Neural cell (in vitro differentiated cells): ENCODE results near the gene ADORA1. TPM values are rescaled to one million over a fixed set of nuclear protein-coding genes. Genes with fewer than 3 reads are reported as not detected.

Experiments used
- H2AFZ ChIP-seq: fragments of 200-600, 300-800 bp; sonication (generic), shearing (Covaris generic); 2 replicates; pipeline ENCODE4 v1.6.0; 2014; ENCODE audit warnings: low read depth, mild to moderate bottlenecking, antibody characterized with exemption, low read length, moderate library complexity
- H3F3A ChIP-seq: fragments of 200-600 bp; shearing (Covaris generic); 2 replicates; pipeline ENCODE4 v1.6.1; 2016; ENCODE audit warnings: mild to moderate bottlenecking, moderate library complexity, mixed read lengths, antibody characterized with exemption, low read length; ENCODE audit not compliant: insufficient read depth, poor library complexity, severe bottlenecking
- H3K27ac ChIP-seq: fragments of 200-600, 300-800 bp; sonication (generic), shearing (Covaris generic); 2 replicates; pipeline ENCODE4 v1.5.1; 2014; ENCODE audit warnings: mild to moderate bottlenecking, low read length, moderate library complexity
- H3K27me3 ChIP-seq: fragments of 300-800, 200-600 bp; sonication (generic), shearing (Covaris generic); 2 replicates; pipeline ENCODE4 v1.6.0; 2014; ENCODE audit warnings: mild to moderate bottlenecking, low read depth, low read length, moderate library complexity; ENCODE audit not compliant: insufficient read depth
- H3K36me3 ChIP-seq: fragments of 300-800, 200-600 bp; sonication (generic), shearing (Covaris generic); 2 replicates; pipeline ENCODE4 v1.5.1; 2014; ENCODE audit warnings: mild to moderate bottlenecking, antibody characterized with exemption, low read length, moderate library complexity; ENCODE audit not compliant: insufficient read depth
- H3K4me2 ChIP-seq: fragments of 300-800, 200-600 bp; sonication (generic), shearing (Covaris generic); 2 replicates; pipeline ENCODE4 v1.6.0; 2014; ENCODE audit warnings: mild to moderate bottlenecking, low read length
- H3K4me3 ChIP-seq: fragments of 300-800, 200-600 bp; sonication (generic), shearing (Covaris generic); 2 replicates; pipeline ENCODE4 v1.5.1; 2014; ENCODE audit warnings: mild to moderate bottlenecking, low read length, moderate library complexity
- H3K79me2 ChIP-seq: fragments of 200-600 bp; shearing (Covaris generic); replicated peaks from 2 replicates; pipeline ENCODE4 v1.6.0; 2014; ENCODE audit warnings: mild to moderate bottlenecking, low read length, moderate library complexity; ENCODE audit not compliant: insufficient read depth
- H3K9ac ChIP-seq: fragments of 300-800, 200-600 bp; sonication (generic), shearing (Covaris generic); 2 replicates; pipeline ENCODE4 v1.6.1; 2016; ENCODE audit warnings: mild to moderate bottlenecking, low read length, mixed read lengths
- H3K9me2 ChIP-seq: fragments of 200-600 bp; shearing (Covaris generic); 2 replicates; pipeline ENCODE4 v1.6.1; 2016; ENCODE audit warnings: mild to moderate bottlenecking, low read length, mixed read lengths; ENCODE audit not compliant: insufficient read depth
- H3K9me3 ChIP-seq: fragments of 200-600, 300-800 bp; sonication (generic), shearing (Covaris generic); 2 replicates; pipeline ENCODE4 v1.6.1; 2016; ENCODE audit warnings: mild to moderate bottlenecking, mixed run types, low read length, moderate library complexity, mixed read lengths
- H4K20me1 ChIP-seq: fragments of 200-600 bp; shearing (Covaris generic); 2 replicates; pipeline ENCODE4 v1.6.1; 2016; ENCODE audit warnings: mild to moderate bottlenecking, mixed run types; ENCODE audit not compliant: insufficient read depth
- CTCF ChIP-seq: fragments of 450-650 bp; IDR thresholded peaks from 2 replicates; pipeline ENCODE4 v1.5.1; 2014; ENCODE audit warnings: antibody characterized with exemption, mild to moderate bottlenecking, moderate library complexity; ENCODE audit not compliant: poor library complexity, severe bottlenecking
- EP300 ChIP-seq: fragments of 450-650 bp; conservative IDR thresholded peaks from 2 replicates; pipeline ENCODE4 v1.6.1; 2014; ENCODE audit warnings: antibody characterized with exemption, mild to moderate bottlenecking, moderate library complexity; ENCODE audit not compliant: poor library complexity, severe bottlenecking
- EZH2 ChIP-seq: fragments of 200-600, 300-800 bp; shearing (Covaris generic), sonication (generic); IDR thresholded peaks from 2 replicates; pipeline ENCODE4 v1.6.1; 2014; ENCODE audit warnings: antibody characterized with exemption, low read length, borderline replicate concordance, mild to moderate bottlenecking; ENCODE audit not compliant: insufficient read depth, poor library complexity, severe bottlenecking
- MXI1 ChIP-seq: fragments of 450-650 bp; conservative IDR thresholded peaks from 2 replicates; pipeline ENCODE4 v1.6.1; 2014; ENCODE audit warnings: antibody characterized with exemption, mild to moderate bottlenecking; ENCODE audit not compliant: poor library complexity, severe bottlenecking
- POLR2AphosphoS5 ChIP-seq: IDR thresholded peaks from 2 replicates; pipeline ENCODE4 v1.6.1; 2012
- RAD21 ChIP-seq: fragments of 450-650 bp; conservative IDR thresholded peaks from 2 replicates; pipeline ENCODE4 v1.6.1; 2014; ENCODE audit warnings: antibody characterized with exemption, mild to moderate bottlenecking, moderate library complexity
- REST ChIP-seq: IDR thresholded peaks from 2 replicates; pipeline ENCODE4 v1.6.1; 2012; ENCODE audit warnings: borderline replicate concordance
- SMC3 ChIP-seq: fragments of 450-650 bp; conservative IDR thresholded peaks from 2 replicates; pipeline ENCODE4 v1.6.1; 2014; ENCODE audit warnings: antibody characterized with exemption, mild to moderate bottlenecking, moderate library complexity; ENCODE audit not compliant: poor library complexity
- TAF1 ChIP-seq: IDR thresholded peaks from 2 replicates; pipeline ENCODE4 v1.6.1; 2012; ENCODE audit warnings: low read depth
- polyA plus RNA-seq: library from polyadenylated mRNA; depleted of rRNA; stranded (reverse); fragments of >200 nt; gene quantifications from 2 replicates; pipeline ENCODE4 v1.2.3, GENCODE V29; 2014

Gene ADORA1
- polyA plus RNA-seq, 1 donor from 2014 or later = 7.2 TPM

- Histone ChIP-seq H3K27ac (no peak overlapping the region), H3K9me3 (no peaks in the 10 kb centered on the region), H4K20me1 (no peaks in the 10 kb centered on the region), H2AFZ (no peak overlapping the region), H3K79me2 (no peaks in the 10 kb centered on the region), H3K36me3 (no peaks in the 10 kb centered on the region), H3K4me3 (no peak overlapping the region), H3F3A (no peaks in the 10 kb centered on the region), H3K4me2 (no peak overlapping the region), H3K9me2 (no peaks in the 10 kb centered on the region), H3K27me3 (no peaks in the 10 kb centered on the region), H3K9ac (no peak overlapping the region)
- no peak for TF ChIP-seq RAD21
- TF ChIP-seq MXI1 = no peak
- TF ChIP-seq SMC3 = no peak
- TF ChIP-seq TAF1 = no peak
- TF ChIP-seq CTCF = no peak
- no peak for TF ChIP-seq EP300
- no peak for TF ChIP-seq EZH2
- TF ChIP-seq POLR2AphosphoS5 = no peak
- no peak for TF ChIP-seq REST
These were observed 38.4 kb upstream of the ADORA1 start for GRCh38 chr1:203089001-203089650.

DNA sequence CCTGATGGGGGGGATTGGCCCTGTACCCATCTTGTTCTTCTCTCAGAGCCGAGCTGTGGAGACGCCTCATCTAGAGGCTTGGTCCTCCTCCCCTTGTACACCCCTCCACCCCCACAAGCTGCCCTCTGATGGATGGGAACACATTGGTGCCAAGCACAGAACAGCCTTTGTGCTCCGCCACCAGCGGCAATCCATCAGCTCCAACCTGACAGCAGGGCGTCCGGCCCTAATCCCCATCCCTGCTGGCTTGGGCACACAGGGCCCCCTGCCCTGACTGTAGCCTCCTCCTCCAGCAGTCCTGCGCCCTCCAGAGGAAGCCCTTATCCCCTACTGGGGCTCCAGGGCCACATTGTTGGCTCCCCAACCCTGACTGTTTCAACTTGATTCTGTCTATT, 37.9 kb upstream of the ADORA1 start:
- Histone ChIP-seq H3K79me2 (no peaks in the 10 kb centered on the region), H3K4me3 (no peak overlapping the region), H3K9me3 (no peaks in the 10 kb centered on the region), H3K36me3 (no peaks in the 10 kb centered on the region), H3K9me2 (no peaks in the 10 kb centered on the region), H3K27ac (no peak overlapping the region), H3K4me2 (no peak overlapping the region), H4K20me1 (no peaks in the 10 kb centered on the region), H2AFZ (no peak overlapping the region), H3F3A (no peaks in the 10 kb centered on the region), H3K9ac (no peak overlapping the region), H3K27me3 (no peaks in the 10 kb centered on the region)
- TF ChIP-seq POLR2AphosphoS5 (no peak), RAD21 (no peak), EP300 (no peak), EZH2 (no peak)
